Measurements from ENCODE around the gene PARP12.

PARP12 gene

GRCh38 chr7:140014123-140014522 lies 48.6 kb downstream of the PARP12 start:
- no peak for DNase-seq (ENCODE audit: low spot score)

- no peak for DNase-seq (ENCODE audit: low spot score)
Observed at GRCh38 chr7:140013676-140014075, 49.1 kb downstream of the PARP12 start.

GRCh38 chr7:140010194-140010895 lies 52.4 kb downstream of the PARP12 start:
- no peak for DNase-seq (ENCODE audit: low spot score)

- DNase-seq (ENCODE audit: low spot score) = no peak
Observed at GRCh38 chr7:140009735-140010134, 53.0 kb downstream of the PARP12 start.

GRCh38 chr7:140008755-140009610 lies 53.8 kb downstream of the PARP12 start:
- DNase-seq (ENCODE audit: low spot score) = no peak

- no peak for DNase-seq (ENCODE audit: low spot score)
Observed at GRCh38 chr7:140007051-140007690, 55.6 kb downstream of the PARP12 start.

- no peak for DNase-seq (ENCODE audit: low spot score)
Observed at GRCh38 chr7:140006600-140006999, 56.2 kb downstream of the PARP12 start.

- DNase-seq (ENCODE audit: low spot score) = peak; percentile 61
Observed at GRCh38 chr7:140005754-140006503, 56.8 kb downstream of the PARP12 start.

- DNase-seq (ENCODE audit: low spot score) = no peak
Observed at GRCh38 chr7:140005341-140005740, 57.4 kb downstream of the PARP12 start.

GRCh38 chr7:140004672-140005071 lies 58.1 kb downstream of the PARP12 start:
- no peak for DNase-seq (ENCODE audit: low spot score)

- DNase-seq (ENCODE audit: low spot score) = peak; percentile 81
Observed at GRCh38 chr7:140003913-140004382, 58.8 kb downstream of the PARP12 start.

GRCh38 chr7:140000666-140001268 lies 62.0 kb downstream of the PARP12 start:
- DNase-seq (ENCODE audit: low spot score) = no peak

GRCh38 chr7:139999516-139999915 lies 63.2 kb downstream of the PARP12 start:
- no peak for DNase-seq (ENCODE audit: low spot score)

- no peak for DNase-seq (ENCODE audit: low spot score)
Observed at GRCh38 chr7:139998572-139998971, 64.2 kb downstream of the PARP12 start.

- DNase-seq (ENCODE audit: low spot score) = peak; percentile 42
Observed at GRCh38 chr7:139995017-139995915, 67.5 kb downstream of the PARP12 start.

GRCh38 chr7:139994356-139994755 lies 68.4 kb downstream of the PARP12 start:
- DNase-seq (ENCODE audit: low spot score) = no peak

GRCh38 chr7:139993592-139993991 lies 69.2 kb downstream of the PARP12 start:
- no peak for DNase-seq (ENCODE audit: low spot score)

- DNase-seq (ENCODE audit: low spot score) = no peak
Observed at GRCh38 chr7:139993169-139993568, 69.6 kb downstream of the PARP12 start.

- no peak for DNase-seq (ENCODE audit: low spot score)
Observed at GRCh38 chr7:139992353-139993044, 70.3 kb downstream of the PARP12 start.

GRCh38 chr7:139991911-139992310 lies 70.8 kb downstream of the PARP12 start:
- DNase-seq (ENCODE audit: low spot score) = no peak

All from AG20443 (cell line).